Mesenchymal stem cell (in vitro differentiated cells and primary cell): ENCODE results near the gene PELO. TPM values are rescaled to one million over a fixed set of nuclear protein-coding genes. Genes with fewer than 3 reads are reported as not detected.

ENCODE experiments used
- DNase-seq: peaks from one replicate; pipeline ENCODE4 v3.0.0-alpha.2; 2013
- H2AFZ ChIP-seq: one replicate; pipeline ENCODE4 v1.6.1; 2013; ENCODE audit warnings: low read depth, mild to moderate bottlenecking, control low read depth, inconsistent platforms, low read length, moderate library complexity
- H2AK5ac ChIP-seq: 2 replicates; pipeline ENCODE4 v1.6.1; 2013; ENCODE audit warnings: low read length, moderate library complexity, mild to moderate bottlenecking, inconsistent platforms; ENCODE audit not compliant: severe bottlenecking
- H2BK120ac ChIP-seq: one replicate; pipeline ENCODE4 v1.6.1; 2013; ENCODE audit warnings: low read depth, mild to moderate bottlenecking, inconsistent platforms, low read length, moderate library complexity
- H2BK12ac ChIP-seq, 2 experiments: one replicate each; pipeline ENCODE4 v1.6.1; 2013; ENCODE audit warnings: inconsistent platforms in 2 of 2, low read length in 2 of 2, mild to moderate bottlenecking in 2 of 2, moderate library complexity in 2 of 2, control low read depth in 1 of 2
- H2BK15ac ChIP-seq: one replicate; pipeline ENCODE4 v1.6.1; 2013; ENCODE audit warnings: mild to moderate bottlenecking, low read depth, inconsistent platforms; ENCODE audit not compliant: poor library complexity, severe bottlenecking
- H2BK5ac ChIP-seq: 2 replicates; pipeline ENCODE4 v1.6.1; 2013; ENCODE audit warnings: low read depth, mild to moderate bottlenecking, low read length, control low read depth, inconsistent platforms; ENCODE audit not compliant: poor library complexity, severe bottlenecking
- H3K14ac ChIP-seq, 2 experiments: one replicate each; pipeline ENCODE4 v1.6.1; 2013; ENCODE audit warnings: inconsistent platforms in 2 of 2, low read length in 2 of 2, control low read depth in 1 of 2, mild to moderate bottlenecking in 1 of 2, moderate library complexity in 1 of 2
- H3K18ac ChIP-seq, 2 experiments: one replicate each; pipeline ENCODE4 v1.6.1; 2013; ENCODE audit warnings: inconsistent platforms in 2 of 2, low read length in 2 of 2, control low read depth in 1 of 2, low read depth in 1 of 2, mild to moderate bottlenecking in 1 of 2
- H3K23ac ChIP-seq, 2 experiments: one replicate each; pipeline ENCODE4 v1.6.1; 2013; ENCODE audit warnings: inconsistent platforms in 2 of 2, low read length in 2 of 2, mild to moderate bottlenecking in 2 of 2, moderate library complexity in 2 of 2, control low read depth in 1 of 2
- H3K27ac ChIP-seq: 2 replicates; pipeline ENCODE4 v1.5.1; 2013; ENCODE audit warnings: mild to moderate bottlenecking, moderate library complexity, low read length, control low read depth, inconsistent platforms; ENCODE audit not compliant: poor library complexity, severe bottlenecking
- H3K27me3 ChIP-seq, 2 experiments: 2 replicates each; pipeline versions ENCODE4 v1.6.1 to v1.7.0; 2013; ENCODE audit warnings: low read length in 2 of 2, mild to moderate bottlenecking in 2 of 2, moderate library complexity in 2 of 2, control low read depth in 1 of 2, inconsistent platforms in 1 of 2; ENCODE audit not compliant: control insufficient read depth in 1 of 2, insufficient read depth in 1 of 2
- H3K36me3 ChIP-seq, 2 experiments: 2 replicates each; pipeline versions ENCODE4 v1.6.1 to v1.7.0; 2013; ENCODE audit warnings: low read length in 2 of 2, control low read depth in 1 of 2, inconsistent platforms in 1 of 2, low read depth in 1 of 2, mild to moderate bottlenecking in 1 of 2; ENCODE audit not compliant: insufficient read depth in 2 of 2, control insufficient read depth in 1 of 2
- H3K4ac ChIP-seq, 2 experiments: one replicate each; pipeline ENCODE4 v1.6.1; 2013; ENCODE audit warnings: inconsistent platforms in 2 of 2, low read length in 2 of 2, mild to moderate bottlenecking in 2 of 2, moderate library complexity in 2 of 2, control low read depth in 1 of 2, low read depth in 1 of 2
- H3K4me1 ChIP-seq: 2 replicates; pipeline ENCODE4 v1.6.1; 2013; ENCODE audit warnings: low read depth, low read length, control low read depth; ENCODE audit not compliant: control insufficient read depth, insufficient read depth
- H3K4me2 ChIP-seq: 2 replicates; pipeline ENCODE4 v1.6.1; 2013; ENCODE audit warnings: low read length, mild to moderate bottlenecking, inconsistent platforms; ENCODE audit not compliant: poor library complexity, severe bottlenecking
- H3K4me3 ChIP-seq, 2 experiments: 2 replicates each; pipeline versions ENCODE4 v1.5.1 to v1.7.0; 2013; ENCODE audit warnings: low read length in 2 of 2, mild to moderate bottlenecking in 2 of 2, control low read depth in 1 of 2, low read depth in 1 of 2; ENCODE audit not compliant: insufficient read depth in 1 of 2
- H3K79me1 ChIP-seq: replicated peaks from 2 replicates; pipeline ENCODE4 v1.6.1; 2013; ENCODE audit warnings: mild to moderate bottlenecking, control low read depth, low read length, inconsistent platforms; ENCODE audit not compliant: poor library complexity, severe bottlenecking
- H3K9ac ChIP-seq: 2 replicates; pipeline ENCODE4 v1.7.0; 2013; ENCODE audit warnings: mild to moderate bottlenecking, low read length, moderate library complexity
- H3K9me3 ChIP-seq: 2 replicates; pipeline ENCODE4 v1.7.0; 2013; ENCODE audit warnings: mild to moderate bottlenecking, low read length; ENCODE audit not compliant: control insufficient read depth
- H4K8ac ChIP-seq: one replicate; pipeline ENCODE4 v1.6.1; 2013; ENCODE audit warnings: inconsistent platforms, mild to moderate bottlenecking, low read length, moderate library complexity
- H4K91ac ChIP-seq: one replicate; pipeline ENCODE4 v1.6.1; 2013; ENCODE audit warnings: mild to moderate bottlenecking, low read length, inconsistent platforms
- WGBS: methylation state at CpG from one replicate; pipeline ENCODE4 v1.1.7; 2013; ENCODE audit warnings: mixed read lengths; 5-methylcytosine and 5-hydroxymethylcytosine counted together
- polyA plus RNA-seq, 2 experiments: library from polyadenylated mRNA; stranded (reverse); fragments of 200-250 nt; gene quantifications; one replicate each; pipeline ENCODE4 v1.2.3, GENCODE V29; 2013

Gene PELO, protein sequence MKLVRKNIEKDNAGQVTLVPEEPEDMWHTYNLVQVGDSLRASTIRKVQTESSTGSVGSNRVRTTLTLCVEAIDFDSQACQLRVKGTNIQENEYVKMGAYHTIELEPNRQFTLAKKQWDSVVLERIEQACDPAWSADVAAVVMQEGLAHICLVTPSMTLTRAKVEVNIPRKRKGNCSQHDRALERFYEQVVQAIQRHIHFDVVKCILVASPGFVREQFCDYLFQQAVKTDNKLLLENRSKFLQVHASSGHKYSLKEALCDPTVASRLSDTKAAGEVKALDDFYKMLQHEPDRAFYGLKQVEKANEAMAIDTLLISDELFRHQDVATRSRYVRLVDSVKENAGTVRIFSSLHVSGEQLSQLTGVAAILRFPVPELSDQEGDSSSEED
- polyA plus RNA-seq (2013, experiment 1 of 2), result 37.4 TPM
- 35.7 TPM for polyA plus RNA-seq (2013, experiment 2 of 2)

DNA sequence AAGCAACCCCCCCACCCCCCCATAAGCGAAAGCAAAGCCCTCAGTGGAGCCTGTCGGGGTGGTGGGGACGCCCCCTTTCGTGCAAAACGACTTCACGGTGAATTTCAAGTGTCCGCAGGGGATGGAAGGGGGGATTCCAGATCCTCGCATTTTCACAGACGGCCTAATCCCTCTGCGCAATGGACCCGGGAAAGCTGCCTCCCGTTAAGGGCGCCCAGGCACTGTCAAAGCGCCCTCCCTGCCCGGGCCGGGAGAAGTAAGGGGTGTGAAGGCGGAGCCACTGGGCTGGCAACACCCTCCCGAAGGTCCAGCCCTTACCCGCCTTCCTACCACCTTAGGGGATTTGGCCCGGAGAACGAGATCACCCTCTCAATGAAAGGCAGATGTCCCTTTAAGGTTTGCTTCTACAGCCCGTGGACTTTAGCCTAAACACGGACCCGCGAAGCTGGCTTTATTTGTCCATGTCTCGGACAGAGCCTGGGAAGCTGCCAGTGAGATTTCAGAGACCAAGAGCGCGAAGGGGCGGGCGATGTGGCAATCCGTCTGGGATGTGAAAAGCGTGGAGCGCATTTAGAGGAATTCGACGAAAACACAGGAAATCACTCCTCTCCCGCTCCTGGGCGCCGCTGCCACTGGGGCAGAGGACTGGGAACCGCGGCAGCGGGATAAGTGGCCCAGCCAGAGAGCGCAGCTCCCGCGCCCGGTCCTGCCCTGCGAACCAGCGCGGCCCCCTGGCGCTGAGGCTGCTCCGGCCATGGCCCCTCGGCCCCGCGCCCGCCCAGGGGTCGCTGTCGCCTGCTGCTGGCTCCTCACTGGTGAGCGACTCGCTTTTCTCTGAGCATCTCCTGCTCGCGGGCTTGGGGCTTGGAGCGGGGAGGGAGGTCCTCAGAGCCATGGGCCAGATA is at the start of gene PELO, which contains the start of gene ITGA1:
TSS of gene PELO (plus strand) at position 317 of the 905 bp plus-strand sequence. CDS start 12,479 bp downstream, outside the sequence.
TSS of gene ITGA1 (plus strand) at position 317 of the 905 bp plus-strand sequence. CDS start at position 755, 438 bp downstream.
- peak within 1 kb of the TSS; percentile 86 for H2BK15ac ChIP-seq
- peak; percentile 94 for DNase-seq
- H3K79me1 ChIP-seq, result peaks cover 7% of the 10 kb centered on the region

DNA sequence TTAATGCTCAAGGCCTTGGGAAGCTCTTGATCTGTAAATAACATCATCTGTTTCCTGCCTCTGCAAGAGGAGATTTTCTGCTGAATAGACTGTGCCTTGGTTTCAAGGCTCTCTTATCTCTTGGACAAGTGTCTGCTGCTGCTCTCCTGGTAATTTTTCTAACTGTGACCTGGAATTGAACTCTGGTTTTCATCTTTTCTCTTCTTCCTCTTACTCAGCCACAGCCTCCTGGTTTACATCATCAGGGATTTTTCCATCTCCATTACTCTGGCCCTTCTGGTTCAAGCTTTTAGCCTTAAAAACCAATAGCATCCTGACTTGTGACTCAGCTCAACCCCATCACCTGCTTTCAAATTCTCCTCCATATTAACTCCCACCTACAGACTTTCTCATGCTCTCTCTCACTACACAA is 49.6 kb upstream of the PELO start:
- H2AFZ ChIP-seq, result no peak overlapping the region
- no peak overlapping the region for H3K4me3 ChIP-seq
- no peak overlapping the region for H4K8ac ChIP-seq
- H2BK120ac ChIP-seq, result no peak overlapping the region
- H2BK5ac ChIP-seq, result no peak overlapping the region
- no peak overlapping the region for H3K23ac ChIP-seq
- no peak overlapping the region for H2BK15ac ChIP-seq
- H3K79me1 ChIP-seq, result no peaks in the 10 kb centered on the region
- H3K27ac ChIP-seq, result no peak overlapping the region
- no peak overlapping the region for H2AK5ac ChIP-seq
- H3K4me2 ChIP-seq, result no peak overlapping the region
- peak overlapping the region in 1 of 2 experiments; percentile 8 for H3K4ac ChIP-seq
- peak; percentile 74 for DNase-seq
- no peak overlapping the region for H2BK12ac ChIP-seq
- no peak overlapping the region for H4K91ac ChIP-seq
- no peak overlapping the region for H3K9ac ChIP-seq
- H3K4me1 ChIP-seq, result no peaks in the 10 kb centered on the region
- no peak overlapping the region for H3K18ac ChIP-seq
- no peaks in the 10 kb centered on the region for H3K9me3 ChIP-seq
- no peaks in the 10 kb centered on the region for H3K36me3 ChIP-seq
- no peak overlapping the region for H3K14ac ChIP-seq
- H3K27me3 ChIP-seq, result no peaks in the 10 kb centered on the region

More for the DNA sequence above, at the start of gene PELO, which contains the start of gene ITGA1:
- Histone ChIP-seq H2AFZ (peak within 1 kb of the TSS; percentile 69), H3K27ac (peak within 1 kb of the TSS; percentile 83), H4K91ac (peak within 1 kb of the TSS; percentile 93), H3K4me2 (peak within 1 kb of the TSS; percentile 90), H3K23ac (no peak within 1 kb of the TSS), H4K8ac (peak within 1 kb of the TSS; percentile 87), H3K18ac (peak within 1 kb of the TSS; percentile 70 to 77), H2BK120ac (peak within 1 kb of the TSS; percentile 80), H3K27me3 (no peaks in the 10 kb centered on the region), H3K4me1 (peaks cover 3% of the 10 kb centered on the region), H3K14ac (peak within 1 kb of the TSS in 1 of 2 experiments; percentile 86), H2AK5ac (no peak within 1 kb of the TSS), H2BK12ac (peak within 1 kb of the TSS; percentile 71 to 84), H3K9me3 (no peaks in the 10 kb centered on the region), H3K4me3 (peak within 1 kb of the TSS; percentile 74 to 93), H3K36me3 (no peaks in the 10 kb centered on the region), H3K4ac (peak within 1 kb of the TSS; percentile 66 to 98), H2BK5ac (peak within 1 kb of the TSS; percentile 5), H3K9ac (peak within 1 kb of the TSS; percentile 84)
- WGBS, result under 1% methylated on average over 59 of the region's 61 CpGs

DNA sequence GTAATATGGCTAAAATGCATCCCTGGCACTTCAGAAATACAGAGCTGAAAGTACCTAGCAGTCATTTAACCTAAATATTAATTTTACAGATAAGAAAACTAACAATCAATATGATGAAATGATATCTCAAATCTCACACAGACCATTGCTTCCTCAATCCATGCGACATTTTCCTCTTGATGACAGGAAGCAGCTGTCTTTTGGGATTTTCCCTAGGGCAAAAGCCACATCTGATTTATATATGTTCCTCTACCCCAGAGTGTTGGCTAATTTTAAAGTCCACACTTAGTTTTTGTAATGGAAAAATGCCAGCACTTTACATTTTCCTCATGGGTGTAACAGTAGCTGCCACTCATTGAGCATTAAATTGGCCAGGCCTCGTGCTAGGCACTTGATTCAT is 47.7 kb upstream of the PELO start:
- 44% methylated on average over 1 of the region's 2 CpGs for WGBS
- Histone ChIP-seq H3K27me3 (no peaks in the 10 kb centered on the region), H4K91ac (no peak overlapping the region), H2AFZ (no peak overlapping the region), H3K4me3 (no peak overlapping the region), H2BK5ac (no peak overlapping the region), H3K9ac (no peak overlapping the region), H3K4me2 (no peak overlapping the region), H2BK120ac (no peak overlapping the region), H3K18ac (no peak overlapping the region), H2BK12ac (no peak overlapping the region), H3K4ac (no peak overlapping the region), H3K79me1 (no peaks in the 10 kb centered on the region), H3K27ac (no peak overlapping the region), H4K8ac (no peak overlapping the region), H2BK15ac (no peak overlapping the region), H3K14ac (no peak overlapping the region), H2AK5ac (no peak overlapping the region), H3K4me1 (no peaks in the 10 kb centered on the region), H3K36me3 (no peaks in the 10 kb centered on the region), H3K9me3 (no peaks in the 10 kb centered on the region), H3K23ac (no peak overlapping the region)
- peak; percentile 38 for DNase-seq
